GM18517 (cell line): ENCODE measurements around the gene PACSIN2.
A peak's percentile ranks its signal among the peaks of the same experiment; 100 is the strongest.

ENCODE experiments used
- ATAC-seq: cut with Tn5 transposase; IDR thresholded peaks from one replicate; pipeline ENCODE4 v1.9.1; 2021; ENCODE audit warnings: mild to moderate bottlenecking, moderate library complexity; ENCODE audit not compliant: unreplicated experiment

PACSIN2 gene

DNA sequence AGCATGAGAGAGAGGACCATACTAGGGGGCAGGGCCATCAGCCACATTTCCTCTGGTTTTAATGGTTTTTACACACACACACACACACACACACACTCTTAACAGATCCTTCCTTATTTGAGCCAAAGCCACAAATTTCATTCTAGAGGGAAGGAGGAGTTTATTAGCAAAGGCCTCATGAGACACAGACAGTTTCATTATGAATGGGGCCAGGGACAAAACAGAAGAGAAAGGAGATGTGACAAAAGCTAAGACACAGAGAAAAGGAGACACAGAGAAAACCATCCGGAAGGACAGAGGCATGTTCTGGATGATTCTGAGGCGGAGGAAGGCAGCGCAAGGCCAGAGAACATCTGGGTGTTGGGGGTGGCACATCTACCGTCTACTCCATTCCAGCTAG lies 125.6 kb downstream of the PACSIN2 start:
- peak; percentile 63 for ATAC-seq

DNA sequence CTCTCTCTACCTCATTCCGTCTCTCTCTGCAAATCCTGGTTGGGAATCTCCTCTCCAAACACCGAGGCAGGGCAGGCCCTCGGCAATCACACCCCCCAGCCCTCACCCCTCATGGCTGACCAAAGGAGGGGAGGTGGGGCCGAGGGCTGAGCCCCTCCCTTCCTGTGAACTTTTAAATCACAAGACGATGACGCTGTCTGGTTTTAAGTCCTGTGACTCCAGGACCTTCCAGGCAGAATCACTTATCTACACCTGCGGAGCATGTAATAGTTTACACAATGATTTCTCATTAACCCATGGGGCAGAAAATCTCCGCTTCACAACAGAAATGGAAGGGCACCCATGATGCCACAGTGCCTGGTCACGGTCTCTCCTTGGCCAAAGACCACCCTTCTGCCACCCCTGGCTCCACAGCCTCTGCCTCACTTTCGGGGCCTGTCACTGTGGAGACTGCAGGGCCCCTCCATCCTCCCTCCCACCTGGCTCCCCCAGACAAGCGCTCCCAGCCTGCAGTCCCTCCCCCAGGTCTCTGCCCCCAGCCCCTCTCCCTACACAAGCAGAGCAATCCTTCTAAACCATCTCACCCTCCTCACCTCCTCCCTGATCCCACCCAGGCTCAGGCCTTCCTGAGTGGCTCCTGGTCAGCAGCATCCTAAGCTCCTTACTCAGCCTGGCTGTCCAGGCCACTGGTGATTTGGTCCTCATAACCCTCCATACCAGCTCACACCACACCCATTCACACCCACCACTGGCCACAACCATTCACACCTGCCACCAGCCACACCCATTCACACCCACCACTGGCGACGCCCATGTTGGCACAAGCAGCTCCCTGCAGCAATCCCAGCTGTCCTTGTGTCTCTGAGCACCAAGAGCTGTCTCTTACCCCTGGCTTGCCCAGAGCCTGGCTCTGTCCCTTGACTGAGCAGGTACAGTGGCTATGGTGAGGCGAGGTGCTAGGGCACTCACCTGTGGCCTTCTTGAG lies 127.1 kb downstream of the PACSIN2 start:
- ATAC-seq, result no peak

GRCh38 chr22:42887120-42887519 lies 127.8 kb downstream of the PACSIN2 start:
- no peak for ATAC-seq

DNA sequence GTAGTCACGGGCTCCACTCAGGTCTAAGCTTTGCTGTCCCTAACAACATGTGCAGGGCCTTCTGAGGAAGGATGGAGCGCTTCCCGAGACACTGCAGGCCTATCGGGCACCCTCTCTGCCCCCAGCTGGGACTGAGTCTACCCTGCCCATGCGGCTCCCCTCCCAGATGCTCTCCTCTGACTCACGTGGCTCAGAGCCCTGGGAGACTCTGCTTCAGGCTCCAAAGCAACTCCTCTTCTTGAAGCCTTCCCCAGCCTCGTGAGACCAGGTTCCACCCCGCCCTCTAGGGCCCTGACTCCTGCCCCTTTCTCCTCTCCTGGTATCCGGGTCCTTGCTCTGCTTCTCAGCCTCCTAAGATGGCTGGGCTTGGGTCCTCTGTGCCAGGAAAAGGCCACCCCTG lies 129.5 kb downstream of the PACSIN2 start:
- ATAC-seq, result no peak

- no peak for ATAC-seq
Observed at GRCh38 chr22:42884616-42885375, 130.2 kb downstream of the PACSIN2 start.

DNA sequence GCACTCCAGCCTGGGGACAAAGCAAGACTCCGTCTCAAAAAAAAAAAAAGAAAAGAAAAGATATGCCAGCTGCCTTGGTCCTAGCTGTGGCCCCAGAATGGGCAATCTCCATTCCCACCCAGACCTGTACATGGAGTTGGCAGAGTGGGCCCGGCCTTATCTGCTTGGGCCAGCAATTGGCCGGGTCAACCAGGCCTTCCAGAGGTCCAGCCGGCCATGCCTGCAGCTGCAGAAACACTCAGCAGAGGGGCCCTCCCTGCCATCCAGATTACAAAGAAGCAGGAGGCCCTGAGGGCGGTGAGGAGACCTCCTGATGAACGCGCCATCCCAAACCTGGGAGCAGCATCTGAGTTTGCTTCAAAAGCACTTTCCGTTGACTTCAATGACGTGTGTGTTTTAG lies 131.0 kb downstream of the PACSIN2 start:
- ATAC-seq, result no peak

GRCh38 chr22:42883121-42883520 lies 131.8 kb downstream of the PACSIN2 start:
- ATAC-seq, result no peak

DNA sequence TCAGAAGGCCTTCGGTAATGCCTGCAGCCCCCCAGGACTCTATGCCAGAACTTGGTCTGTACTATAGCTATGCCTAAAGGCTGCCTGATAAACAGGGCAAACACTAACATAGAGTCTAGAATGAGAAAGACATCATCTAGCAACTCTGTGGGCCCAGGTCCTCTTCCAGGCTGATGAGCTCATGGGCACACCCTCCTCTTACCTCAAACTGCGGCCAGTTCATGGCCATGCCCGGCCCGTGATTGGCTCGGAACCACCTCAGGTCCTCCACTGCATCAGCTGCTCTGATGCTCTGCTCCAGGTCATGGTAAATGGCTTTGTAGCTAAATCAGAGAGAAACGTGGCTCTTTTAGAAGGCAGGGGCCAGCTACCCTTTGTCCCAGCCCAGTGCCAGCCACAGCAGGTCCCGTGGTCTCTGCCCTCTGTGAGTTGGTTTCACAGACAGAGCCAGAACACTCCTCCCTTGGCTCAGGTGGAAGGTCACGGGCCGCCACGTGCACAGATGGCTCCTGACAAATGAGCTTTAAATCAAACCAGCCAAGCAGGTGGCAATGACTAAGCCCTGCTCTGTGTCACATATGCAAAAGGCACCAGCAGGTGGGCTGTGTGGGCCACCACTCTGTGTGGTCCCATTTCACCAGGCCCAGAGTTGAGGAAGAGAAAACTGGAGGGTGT lies 132.8 kb downstream of the PACSIN2 start:
- no peak for ATAC-seq

DNA sequence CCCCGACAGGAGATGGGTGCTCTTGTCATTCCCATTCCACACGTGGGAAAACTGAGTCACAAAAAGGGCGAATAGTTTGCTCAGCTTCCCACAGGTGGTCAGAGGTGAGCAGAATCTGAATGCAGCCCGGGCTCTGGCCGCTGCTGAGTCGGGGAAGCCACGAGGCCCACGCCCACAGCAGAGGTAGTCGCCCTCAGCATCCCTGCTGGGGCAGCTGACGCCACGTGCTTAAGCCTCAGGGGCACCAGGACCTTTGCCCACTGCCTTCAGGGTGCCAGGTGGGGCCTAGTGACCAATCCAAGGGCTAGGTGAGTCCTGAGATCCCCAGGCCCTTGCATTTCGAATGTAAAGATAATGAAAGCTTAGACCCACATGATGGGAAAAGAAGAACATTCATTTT lies 133.7 kb downstream of the PACSIN2 start:
- no peak for ATAC-seq

DNA sequence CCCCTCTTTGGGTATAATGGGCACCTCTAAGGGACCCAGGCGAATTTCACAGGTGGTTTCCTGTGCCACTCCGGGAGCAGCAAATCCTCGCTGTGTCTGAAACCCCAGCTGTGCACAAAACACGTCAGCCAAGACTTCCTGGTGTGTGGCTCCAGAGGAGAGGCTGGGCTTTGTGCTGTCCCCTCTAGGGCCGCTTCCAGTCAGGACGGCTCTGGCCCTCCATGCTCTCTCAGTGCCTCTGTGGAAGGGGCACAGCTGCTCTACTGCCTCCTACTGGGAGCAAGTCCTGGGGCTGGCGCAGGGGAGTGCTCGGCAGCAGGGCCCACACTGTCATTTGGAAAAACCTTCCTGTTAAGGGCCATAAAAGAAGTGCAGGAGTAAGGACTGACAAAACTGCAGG lies 134.1 kb downstream of the PACSIN2 start:
- no peak for ATAC-seq

- ATAC-seq, result no peak
Observed at GRCh38 chr22:42879371-42880021, 135.5 kb downstream of the PACSIN2 start.

GRCh38 chr22:42878561-42879305 lies 136.2 kb downstream of the PACSIN2 start:
- ATAC-seq, result no peak

DNA sequence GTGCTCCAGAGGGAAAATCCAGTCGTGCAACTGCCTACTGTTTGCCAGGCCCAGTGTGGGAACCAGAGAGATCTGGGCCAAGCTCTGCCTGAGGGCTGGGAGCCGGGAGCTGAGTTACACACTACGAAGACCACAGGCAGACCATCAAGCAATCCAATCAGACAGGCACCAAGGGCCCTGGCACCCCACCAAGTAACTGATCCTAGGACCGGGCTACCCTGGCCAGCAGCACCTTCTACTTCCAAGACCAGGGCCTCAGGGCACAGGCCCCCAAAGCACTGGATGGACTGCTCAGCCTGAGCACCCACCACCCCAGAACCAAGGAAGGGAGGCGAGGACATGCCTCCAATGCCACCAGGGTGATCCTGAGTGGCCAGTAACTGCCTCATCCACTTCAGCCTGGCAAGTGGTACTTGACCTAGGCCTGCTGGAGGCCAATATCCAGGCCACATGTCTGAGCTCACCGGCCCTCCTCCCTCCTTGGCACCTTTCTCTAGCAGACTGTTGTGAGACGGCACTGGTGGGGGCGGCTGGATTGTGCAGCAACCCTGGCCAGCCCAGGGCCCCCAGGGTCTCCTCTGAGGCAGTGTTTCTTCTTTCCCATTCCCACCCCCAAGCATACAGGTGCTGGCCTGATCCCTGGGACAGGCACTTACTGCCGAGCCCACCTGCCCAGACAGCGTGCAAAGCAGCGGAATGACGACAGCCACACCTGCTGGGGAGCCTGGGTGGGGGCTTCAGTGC lies 137.2 kb downstream of the PACSIN2 start:
- no peak for ATAC-seq

DNA sequence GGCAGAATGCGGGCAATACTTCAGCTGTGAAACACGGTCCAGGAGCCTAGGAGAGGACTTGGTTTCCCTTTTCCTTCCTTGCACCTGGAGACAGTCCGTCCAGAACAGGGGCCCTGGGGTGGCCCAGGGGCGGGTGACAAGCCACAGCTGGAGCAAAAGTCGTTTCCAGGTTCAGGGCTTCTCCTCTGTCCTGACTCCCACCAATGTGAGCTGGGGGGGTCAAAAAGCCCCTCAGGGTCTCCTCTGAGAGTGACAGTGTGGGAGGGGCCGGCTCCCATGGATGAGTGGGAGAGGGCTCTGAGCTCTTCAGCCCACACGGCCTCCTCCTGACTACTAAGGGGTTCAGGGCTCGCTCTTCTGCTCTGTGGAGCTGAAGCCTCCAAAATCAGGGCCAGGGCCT lies 137.8 kb downstream of the PACSIN2 start:
- ATAC-seq, result no peak

GRCh38 chr22:42876041-42876440 lies 138.9 kb downstream of the PACSIN2 start:
- no peak for ATAC-seq

GRCh38 chr22:42874010-42874409 lies 140.9 kb downstream of the PACSIN2 start:
- ATAC-seq, result no peak

DNA sequence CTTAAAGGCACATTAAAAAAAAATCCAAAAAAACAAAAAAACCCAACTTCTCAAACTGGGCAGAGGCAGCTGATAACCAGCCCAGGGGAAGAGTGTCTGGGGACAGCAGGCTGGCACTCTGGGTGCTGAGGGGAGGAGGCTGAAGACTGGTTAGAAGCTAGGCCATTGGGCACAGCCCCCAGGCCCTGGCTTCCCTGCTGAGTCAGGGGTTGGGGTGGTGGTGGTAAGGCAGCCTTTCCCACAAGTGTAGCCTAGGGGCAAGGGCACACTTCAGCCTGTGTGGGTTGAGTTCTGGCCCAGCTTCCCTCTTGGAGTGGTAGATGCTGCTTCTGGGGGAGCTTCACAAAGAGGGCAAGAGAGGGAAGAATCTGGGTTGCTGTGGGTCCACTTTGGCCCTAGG lies 141.6 kb downstream of the PACSIN2 start:
- ATAC-seq, result no peak

- no peak for ATAC-seq
Observed at GRCh38 chr22:42872821-42873220, 142.1 kb downstream of the PACSIN2 start.
